Activated naive CD4-positive, alpha-beta T cell treated with anti-CD3 and anti-CD28 coated beads, Interleukin-2, amount 10 ng/mL, durations not matched to agents 7 days and 5 days (primary cell): ENCODE measurements around the gene SPRED2.
A peak's percentile ranks its signal among the peaks of the same experiment; 100 is the strongest.

ENCODE experiments used
- CTCF ChIA-PET: fragments of 350-600 bp; sonication (Branson Sonifier 250); formaldehyde crosslinking; loops from one replicate; lab custom pipeline; 2021; ENCODE audit warnings: antibody characterized with exemption; lab: Charles Lee
- DNase-seq: peaks from one replicate; pipeline ENCODE4 v3.0.0-alpha.2; 2020
- H3K27ac Mint-ChIP-seq: one replicate; pipeline ENCODE4 v1.8.0; 2021; ENCODE audit warnings: mild to moderate bottlenecking, moderate library complexity, mixed read lengths
- H3K27me3 Mint-ChIP-seq: one replicate; pipeline ENCODE4 v1.8.0; 2021; ENCODE audit warnings: mild to moderate bottlenecking, mixed read lengths
- H3K36me3 Mint-ChIP-seq: one replicate; pipeline ENCODE4 v1.8.0; 2021; ENCODE audit warnings: mixed read lengths
- H3K4me1 Mint-ChIP-seq: one replicate; pipeline ENCODE4 v1.8.0; 2021; ENCODE audit warnings: mixed read lengths
- H3K4me3 Mint-ChIP-seq: one replicate; pipeline ENCODE4 v1.8.0; 2021; ENCODE audit warnings: mild to moderate bottlenecking, moderate library complexity, mixed read lengths
- H3K9me3 Mint-ChIP-seq: one replicate; pipeline ENCODE4 v1.8.0; 2021; ENCODE audit warnings: mixed read lengths

The SPRED2 gene

GRCh38 chr2:65393743-65394422 lies 38.5 kb downstream of the SPRED2 start:
- H3K4me3 Mint-ChIP-seq: no peak overlapping the region
- H3K4me1 Mint-ChIP-seq: peaks cover 46% of the 10 kb centered on the region
- H3K27ac Mint-ChIP-seq: no peak overlapping the region
- H3K36me3 Mint-ChIP-seq: peaks cover 3% of the 10 kb centered on the region
- H3K27me3 Mint-ChIP-seq: peaks cover 18% of the 10 kb centered on the region
- DNase-seq: no peak
- no peaks in the 10 kb centered on the region for H3K9me3 Mint-ChIP-seq
- CTCF ChIA-PET: no interaction called here

DNA sequence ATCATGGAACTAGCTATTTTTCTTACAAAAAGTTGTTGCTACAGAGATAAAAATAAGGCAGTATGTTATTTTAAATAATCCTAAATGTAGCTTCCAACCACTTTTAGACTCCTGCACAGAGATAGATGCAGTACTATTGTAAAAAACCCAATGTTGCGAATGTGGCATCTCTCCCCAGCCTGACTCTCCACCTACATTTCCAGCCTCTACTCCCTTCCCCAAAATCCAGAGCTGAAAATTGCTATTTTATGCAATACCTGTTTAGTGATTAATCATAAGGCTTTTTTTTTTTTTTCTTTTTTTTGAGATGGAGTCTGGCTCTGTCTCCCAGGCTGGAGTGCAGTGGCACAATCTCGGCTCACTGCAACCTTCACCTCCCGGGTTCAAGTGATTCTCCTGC lies 39.4 kb downstream of the SPRED2 start:
- CTCF ChIA-PET: no interaction called here
- no peak overlapping the region for H3K4me3 Mint-ChIP-seq
- H3K9me3 Mint-ChIP-seq: no peaks in the 10 kb centered on the region
- H3K27ac Mint-ChIP-seq: no peak overlapping the region
- DNase-seq: no peak
- peaks cover 20% of the 10 kb centered on the region for H3K27me3 Mint-ChIP-seq
- peaks cover 51% of the 10 kb centered on the region for H3K4me1 Mint-ChIP-seq
- H3K36me3 Mint-ChIP-seq: no peaks in the 10 kb centered on the region

DNA sequence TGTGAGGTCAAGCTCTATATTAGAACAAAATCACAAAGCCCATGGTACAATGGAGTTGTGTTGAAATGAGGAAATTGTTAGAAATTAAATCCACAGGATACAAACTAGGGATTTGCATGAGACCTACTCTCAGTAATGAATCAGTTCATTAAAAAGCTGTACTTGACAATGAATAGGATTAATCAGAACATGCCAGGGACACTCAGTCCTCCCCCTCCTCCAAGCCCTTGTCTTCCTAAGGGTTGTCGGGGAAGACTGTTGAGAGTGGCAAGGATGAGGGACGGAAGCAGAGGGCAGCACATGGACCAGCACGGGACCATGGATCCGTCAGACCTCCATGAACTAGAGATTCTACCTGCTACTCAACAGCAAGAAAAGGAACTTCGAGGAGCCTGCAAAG lies 39.8 kb downstream of the SPRED2 start:
- Mint-ChIP-seq H3K36me3 (no peaks in the 10 kb centered on the region), H3K4me1 (peaks cover 47% of the 10 kb centered on the region), H3K9me3 (no peaks in the 10 kb centered on the region), H3K27ac (no peak overlapping the region), H3K4me3 (no peak overlapping the region), H3K27me3 (peaks cover 20% of the 10 kb centered on the region)
- CTCF ChIA-PET: no interaction called here
- DNase-seq: no peak

- Mint-ChIP-seq H3K27ac (no peak overlapping the region), H3K36me3 (no peaks in the 10 kb centered on the region), H3K4me3 (no peak overlapping the region), H3K9me3 (no peaks in the 10 kb centered on the region), H3K4me1 (peaks cover 34% of the 10 kb centered on the region), H3K27me3 (peaks cover 17% of the 10 kb centered on the region)
- DNase-seq: peak; percentile 55
- CTCF ChIA-PET: no interaction called here
Observed at GRCh38 chr2:65390134-65390533, 42.3 kb downstream of the SPRED2 start.

- no peak for DNase-seq
- CTCF ChIA-PET: no interaction called here
- Mint-ChIP-seq H3K9me3 (no peaks in the 10 kb centered on the region), H3K27ac (no peak overlapping the region), H3K36me3 (no peaks in the 10 kb centered on the region), H3K4me3 (no peak overlapping the region), H3K27me3 (peaks cover 16% of the 10 kb centered on the region), H3K4me1 (peaks cover 32% of the 10 kb centered on the region)
Observed at GRCh38 chr2:65389476-65389875, 42.9 kb downstream of the SPRED2 start.

DNA sequence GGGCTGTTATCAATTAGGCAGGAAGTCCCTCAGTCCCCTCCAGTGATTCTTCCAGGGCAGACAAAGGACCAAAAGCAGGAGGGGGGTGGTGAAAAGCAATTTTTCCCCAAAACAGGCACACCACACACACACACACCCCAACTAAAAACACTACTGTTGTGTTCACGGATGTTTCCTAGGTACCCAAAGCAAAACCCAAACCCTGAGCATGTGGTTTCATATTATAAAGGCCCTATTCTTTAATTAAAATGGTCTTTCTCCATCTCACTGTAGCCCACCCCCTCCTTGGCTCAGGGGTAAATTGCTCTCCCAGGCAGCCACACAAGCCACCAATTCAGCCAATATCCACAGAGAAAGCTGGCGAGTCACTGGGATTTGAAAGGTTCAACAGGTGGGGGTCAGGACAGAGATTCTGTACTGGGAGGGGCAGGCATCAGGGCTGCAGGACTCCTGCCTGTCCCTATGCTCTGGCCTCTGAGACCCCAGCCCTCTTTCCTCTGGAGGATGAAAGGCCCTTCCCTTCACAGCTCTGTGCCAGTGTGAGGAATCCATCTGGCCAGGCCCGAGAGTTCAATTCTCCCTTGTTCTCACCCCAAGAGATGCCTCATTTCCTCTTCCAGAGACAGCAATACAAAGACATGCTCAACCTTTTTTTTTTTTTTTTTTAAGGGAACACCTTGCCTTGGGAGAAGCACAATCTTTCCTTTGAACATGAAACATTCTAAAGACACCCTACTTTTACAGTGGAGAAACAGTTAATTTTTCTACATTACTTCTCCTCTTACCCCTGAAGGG lies 43.6 kb downstream of the SPRED2 start:
- CTCF ChIA-PET: no interaction called here
- DNase-seq: no peak
- Mint-ChIP-seq H3K4me3 (no peak overlapping the region), H3K36me3 (no peaks in the 10 kb centered on the region), H3K4me1 (peaks cover 34% of the 10 kb centered on the region), H3K27me3 (peaks cover 13% of the 10 kb centered on the region), H3K9me3 (no peaks in the 10 kb centered on the region), H3K27ac (no peak overlapping the region)

- no peak overlapping the region for H3K4me3 Mint-ChIP-seq
- CTCF ChIA-PET: no interaction called here
- H3K4me1 Mint-ChIP-seq: peaks cover 40% of the 10 kb centered on the region
- H3K27ac Mint-ChIP-seq: no peak overlapping the region
- no peak for DNase-seq
- no peaks in the 10 kb centered on the region for H3K9me3 Mint-ChIP-seq
- no peaks in the 10 kb centered on the region for H3K36me3 Mint-ChIP-seq
- peaks cover 13% of the 10 kb centered on the region for H3K27me3 Mint-ChIP-seq
Observed at GRCh38 chr2:65388051-65388531, 44.3 kb downstream of the SPRED2 start.

GRCh38 chr2:65386989-65387388 lies 45.4 kb downstream of the SPRED2 start:
- no peak for DNase-seq
- Mint-ChIP-seq H3K27me3 (peaks cover 10% of the 10 kb centered on the region), H3K36me3 (no peaks in the 10 kb centered on the region), H3K27ac (no peak overlapping the region), H3K9me3 (no peaks in the 10 kb centered on the region), H3K4me1 (peaks cover 51% of the 10 kb centered on the region), H3K4me3 (no peak overlapping the region)
- CTCF ChIA-PET: no interaction called here

DNA sequence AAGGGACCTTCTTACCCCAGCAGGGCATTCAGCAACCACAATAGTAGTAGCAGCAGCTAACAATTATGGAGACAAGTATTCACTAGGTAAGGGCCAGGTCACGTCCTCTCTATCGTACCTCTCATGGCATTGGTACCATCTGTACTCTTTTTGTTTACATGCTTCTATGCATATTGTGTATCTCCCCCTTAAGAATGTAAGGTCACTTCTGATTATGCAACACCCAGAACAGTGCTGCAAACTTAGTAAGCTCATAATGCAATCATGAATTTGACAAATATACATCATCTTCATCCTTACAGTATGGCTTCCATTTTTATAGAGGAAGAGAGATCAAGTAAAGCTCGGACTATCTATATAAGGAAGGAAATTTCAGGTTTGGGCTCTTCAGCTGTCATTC lies 46.1 kb downstream of the SPRED2 start:
- Mint-ChIP-seq H3K27ac (no peak overlapping the region), H3K36me3 (no peaks in the 10 kb centered on the region), H3K27me3 (peaks cover 10% of the 10 kb centered on the region), H3K9me3 (no peaks in the 10 kb centered on the region), H3K4me3 (no peak overlapping the region), H3K4me1 (peaks cover 58% of the 10 kb centered on the region)
- no peak for DNase-seq
- CTCF ChIA-PET: no interaction called here

- CTCF ChIA-PET: interaction anchor here (1.0 to 3.5 kb wide), 5 partner anchors 23 to 170 kb away, joined by 3 to 11 read pairs (median 3); no protein-coding TSS in a partner anchor
- H3K27me3 Mint-ChIP-seq: peaks cover 2% of the 10 kb centered on the region
- no peak overlapping the region for H3K27ac Mint-ChIP-seq
- H3K36me3 Mint-ChIP-seq: no peaks in the 10 kb centered on the region
- no peak for DNase-seq
- no peak overlapping the region for H3K4me3 Mint-ChIP-seq
- no peaks in the 10 kb centered on the region for H3K9me3 Mint-ChIP-seq
- H3K4me1 Mint-ChIP-seq: peaks cover 38% of the 10 kb centered on the region
Observed at GRCh38 chr2:65383541-65384488, 48.6 kb downstream of the SPRED2 start.

DNA sequence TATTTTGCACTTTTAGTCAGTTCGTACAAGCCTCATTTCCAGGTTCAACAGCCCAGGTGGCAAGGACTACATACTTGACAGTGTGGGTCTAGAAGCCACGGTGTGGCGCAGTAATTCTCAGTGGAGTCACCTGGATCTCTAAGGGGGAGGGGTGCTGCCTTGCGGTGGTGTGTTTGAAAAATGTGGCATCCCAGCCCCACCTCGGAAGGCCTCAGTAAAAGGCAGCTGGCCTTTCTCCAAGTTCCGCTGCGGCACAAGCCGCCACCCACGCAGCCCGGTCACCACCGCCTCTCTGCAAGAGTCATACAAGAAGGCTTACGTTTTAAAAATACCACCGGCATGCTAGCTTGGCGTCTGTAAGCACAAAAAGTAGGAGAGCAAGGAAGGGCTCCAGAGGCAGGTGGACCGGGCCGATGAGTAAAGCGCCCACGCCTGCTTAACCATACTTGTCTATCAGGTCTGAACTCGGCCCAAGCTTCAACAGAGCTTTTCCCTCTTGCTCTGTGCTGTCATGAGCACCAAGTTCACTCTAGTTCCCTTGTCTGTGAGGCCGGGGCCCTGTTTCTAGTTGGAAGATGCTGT lies 49.5 kb downstream of the SPRED2 start:
- peak overlapping the region; percentile 79 for H3K27ac Mint-ChIP-seq

DNA sequence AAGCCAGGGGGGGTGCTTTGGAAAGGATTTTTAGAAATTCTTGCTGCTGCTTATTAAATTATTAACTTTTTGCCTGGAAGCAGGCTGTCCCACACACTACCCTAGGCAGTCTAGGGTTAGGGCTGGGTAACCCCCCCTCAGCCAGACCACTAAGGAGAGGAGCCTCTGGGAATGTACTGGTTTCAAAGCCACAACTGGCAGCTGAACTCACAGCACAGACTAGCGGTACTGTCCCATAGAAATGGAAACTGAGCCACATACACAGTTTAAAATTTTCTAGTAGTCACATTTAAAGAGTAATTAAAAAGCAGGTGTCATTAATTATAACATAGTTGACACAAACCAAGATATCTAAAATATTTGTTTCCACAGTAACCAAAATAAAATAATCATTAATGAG lies 50.1 kb downstream of the SPRED2 start:
- H3K27ac Mint-ChIP-seq: no peak overlapping the region
- H3K4me1 Mint-ChIP-seq: peaks cover 41% of the 10 kb centered on the region
- H3K27me3 Mint-ChIP-seq: no peaks in the 10 kb centered on the region
- no peaks in the 10 kb centered on the region for H3K9me3 Mint-ChIP-seq
- DNase-seq: no peak
- no peaks in the 10 kb centered on the region for H3K36me3 Mint-ChIP-seq
- no peak overlapping the region for H3K4me3 Mint-ChIP-seq
- CTCF ChIA-PET: interaction anchor here (1.0 to 3.5 kb wide), 3 partner anchors 25 to 53 kb away, joined by 3 to 11 read pairs (median 3); no protein-coding TSS in a partner anchor

More for the DNA sequence above, 49.5 kb downstream of the SPRED2 start:
- Mint-ChIP-seq H3K27me3 (no peaks in the 10 kb centered on the region), H3K36me3 (no peaks in the 10 kb centered on the region), H3K4me1 (peaks cover 36% of the 10 kb centered on the region), H3K9me3 (no peaks in the 10 kb centered on the region), H3K4me3 (peak overlapping the region; percentile 9)
- peak; percentile 76 for DNase-seq
- CTCF ChIA-PET: interaction anchor here (1.0 to 3.5 kb wide), 5 partner anchors 24 to 171 kb away, joined by 3 to 11 read pairs (median 3); no protein-coding TSS in a partner anchor

GRCh38 chr2:65381607-65382051 lies 50.8 kb downstream of the SPRED2 start:
- H3K27ac Mint-ChIP-seq: no peak overlapping the region
- no peak for DNase-seq
- peaks cover 42% of the 10 kb centered on the region for H3K4me1 Mint-ChIP-seq
- H3K36me3 Mint-ChIP-seq: no peaks in the 10 kb centered on the region
- H3K27me3 Mint-ChIP-seq: no peaks in the 10 kb centered on the region
- H3K4me3 Mint-ChIP-seq: no peak overlapping the region
- CTCF ChIA-PET: interaction anchor here (3.5 kb wide), 1 partner anchor 54 kb away, joined by 11 read pairs; no protein-coding TSS in a partner anchor
- H3K9me3 Mint-ChIP-seq: no peaks in the 10 kb centered on the region
